Prostate gland (tissue), 2 donors: ENCODE measurements around the gene SLC39A11. TPM values are rescaled to one million over a fixed set of nuclear protein-coding genes. Genes with fewer than 3 reads are reported as not detected.
"Not testable (repeated sequence)": the region's sequence is repeated elsewhere in the genome, so short reads cannot be mapped to it uniquely, and the experiment has no call there.

ENCODE experiments used
- DNase-seq: peaks from one replicate; pipeline ENCODE4 v3.0.0-alpha.2; 2019; ENCODE audit warnings: low spot score
- H3K27ac ChIP-seq, 2 donors: fragments of 200-600 bp; sonication (generic); 2 replicates each; pipeline ENCODE4 v1.5.1; 2017 to 2019
- H3K27me3 ChIP-seq: fragments of 200-600 bp; sonication (generic); replicated peaks from 2 replicates; pipeline ENCODE4 v1.5.1; 2019; ENCODE audit not compliant: insufficient read depth
- H3K36me3 ChIP-seq, 2 donors: fragments of 200-600 bp; sonication (generic); 1 replicate in 1 of 2; 2 replicates in 1 of 2; pipeline versions ENCODE4 v1.5.1 to v1.8.1; 2017 to 2019
- H3K4me1 ChIP-seq: fragments of 200-600 bp; sonication (generic); replicated peaks from 2 replicates; pipeline ENCODE4 v1.5.1; 2019
- H3K4me3 ChIP-seq, 2 donors: fragments of 200-600 bp; sonication (generic); 2 replicates each; pipeline ENCODE4 v1.5.1; 2017 to 2019
- H3K9me3 ChIP-seq: fragments of 200-600 bp; sonication (generic); 2 replicates; pipeline ENCODE4 v1.5.1; 2017
- CTCF ChIP-seq, 4 experiments: fragments of 200-600 bp in 2 of 4; fragments of 450-650 bp in 2 of 4; sonication (generic) in 2 of 4; IDR thresholded peaks; 1 replicate in 3 of 4; 2 replicates in 1 of 4; pipeline ENCODE4 v1.5.1; 2016 to 2019; ENCODE audit warnings: antibody characterized with exemption in 4 of 4, mild to moderate bottlenecking in 2 of 4, moderate library complexity in 2 of 4
- POLR2A ChIP-seq: fragments of 450-650 bp; IDR thresholded peaks from one replicate; pipeline ENCODE4 v1.6.1; 2016; ENCODE audit warnings: antibody characterized with exemption, mild to moderate bottlenecking
- POLR2AphosphoS5 ChIP-seq: sonication (generic); formaldehyde crosslinking; IDR thresholded peaks from one replicate; pipeline ENCODE4 v1.6.1; 2017; ENCODE audit warnings: antibody characterized with exemption
- WGBS: methylation state at CpG from one replicate; pipeline ENCODE4 v1.1.5; 2018; 5-methylcytosine and 5-hydroxymethylcytosine counted together
- intact Hi-C: fragments of 100-400 bp; cut with DNase I; formaldehyde crosslinking; loops from one replicate; pipeline ENCODE4 v1.14.2; 2022
- total RNA-seq, 2 donors: library from RNA; depleted of rRNA; stranded (reverse); fragments of >200 nt; gene quantifications; one replicate each; pipeline ENCODE4 v1.1.0, GENCODE V29; 2016

SLC39A11 gene
- total RNA-seq, 2 donors from 2014 or later: 15.1 to 29.7 TPM

GRCh38 chr17:72775237-72775636, 317.3 kb downstream of the SLC39A11 start:
- TF ChIP-seq POLR2A: no peak
- TF ChIP-seq POLR2AphosphoS5: no peak
- no peak for TF ChIP-seq CTCF (IDR thresholded peaks at IDR 0.05)
- intact Hi-C loops: no loop called here
- WGBS: 99% methylated on average over 5 of the region's 5 CpGs

GRCh38 chr17:72774236-72774635, 318.3 kb downstream of the SLC39A11 start:
- Histone ChIP-seq H3K36me3 (no peaks in the 10 kb centered on the region), H3K4me3 (no peak overlapping the region), H3K27ac (no peak overlapping the region), H3K4me1 (no peaks in the 10 kb centered on the region), H3K27me3 (no peaks in the 10 kb centered on the region), H3K9me3 (no peaks in the 10 kb centered on the region)
- DNase-seq: no peak
- intact Hi-C loops: no loop called here
- 70% methylated on average over 4 of the region's 4 CpGs for WGBS
- TF ChIP-seq CTCF (IDR thresholded peaks at IDR 0.05) (no peak), POLR2AphosphoS5 (no peak), POLR2A (no peak)

More at GRCh38 chr17:72775237-72775636, 317.3 kb downstream of the SLC39A11 start:
- Histone ChIP-seq H3K9me3 (no peaks in the 10 kb centered on the region), H3K4me1 (no peaks in the 10 kb centered on the region), H3K4me3 (no peak overlapping the region), H3K27ac (no peak overlapping the region), H3K36me3 (no peaks in the 10 kb centered on the region), H3K27me3 (no peaks in the 10 kb centered on the region)
- no peak for DNase-seq

- H3K27ac ChIP-seq, H3K27me3 ChIP-seq, H3K36me3 ChIP-seq, DNase-seq, intact Hi-C loops, H3K4me3 ChIP-seq, H3K4me1 ChIP-seq, H3K9me3 ChIP-seq: not testable (repeated sequence)
- 100% methylated on average over 1 of the region's 1 CpG for WGBS
Measured at GRCh38 chr17:72773225-72773624, 319.3 kb downstream of the SLC39A11 start.

- WGBS: 95% methylated on average over 7 of the region's 7 CpGs
Measured at GRCh38 chr17:72772331-72772821, 320.1 kb downstream of the SLC39A11 start.

GRCh38 chr17:72771734-72772133, 320.8 kb downstream of the SLC39A11 start:
- no peaks in the 10 kb centered on the region for H3K4me1 ChIP-seq
- intact Hi-C loops: no loop called here
- no peak overlapping the region for H3K27ac ChIP-seq
- 60% methylated on average over 3 of the region's 3 CpGs for WGBS
- no peak for TF ChIP-seq CTCF (IDR thresholded peaks at IDR 0.05)
- no peaks in the 10 kb centered on the region for H3K27me3 ChIP-seq
- H3K9me3 ChIP-seq: no peaks in the 10 kb centered on the region
- H3K36me3 ChIP-seq: no peaks in the 10 kb centered on the region
- DNase-seq: no peak
- H3K4me3 ChIP-seq: no peak overlapping the region

More at GRCh38 chr17:72772331-72772821, 320.1 kb downstream of the SLC39A11 start:
- no peak overlapping the region for H3K27ac ChIP-seq
- H3K4me3 ChIP-seq: no peak overlapping the region
- TF ChIP-seq CTCF (IDR thresholded peaks at IDR 0.05) (no peak), POLR2AphosphoS5 (no peak), POLR2A (no peak)
- H3K4me1 ChIP-seq: no peaks in the 10 kb centered on the region
- intact Hi-C loops: no loop called here
- H3K9me3 ChIP-seq: no peaks in the 10 kb centered on the region
- DNase-seq: no peak
- H3K27me3 ChIP-seq: no peaks in the 10 kb centered on the region
- no peaks in the 10 kb centered on the region for H3K36me3 ChIP-seq
